ENCODE data around the gene THRA.

THRA gene

GRCh38 chr17:40112718-40113109, 49.9 kb downstream of the THRA start:
- H4K20me1 ChIP-seq, result no peaks in the 10 kb centered on the region
- TF ChIP-seq Cebpa-rat (IDR thresholded peaks at IDR 0.05), result no peak
- H3K4me2 ChIP-seq, result peak overlapping the region; percentile 94
- H3K27ac ChIP-seq, result peak overlapping the region; percentile 80
- H3K4me1 ChIP-seq, result peaks cover 65% of the 10 kb centered on the region
- H3K9ac ChIP-seq, result peak overlapping the region; percentile 34
- no peaks in the 10 kb centered on the region for H3K9me3 ChIP-seq
- H3K27me3 ChIP-seq, result no peaks in the 10 kb centered on the region
- H3K36me3 ChIP-seq, result no peaks in the 10 kb centered on the region
- H3K4me3 ChIP-seq, result no peak overlapping the region

- Histone ChIP-seq H3K27me3 (no peaks in the 10 kb centered on the region), H3K9ac (peak overlapping the region; percentile 79), H3K4me3 (peak overlapping the region; percentile 65), H3K4me1 (peaks cover 64% of the 10 kb centered on the region), H3K9me3 (no peaks in the 10 kb centered on the region), H4K20me1 (no peaks in the 10 kb centered on the region), H3K27ac (peak overlapping the region; percentile 87), H3K36me3 (no peaks in the 10 kb centered on the region), H3K4me2 (peak overlapping the region; percentile 94)
- peak; percentile 68 for TF ChIP-seq Cebpa-rat (IDR thresholded peaks at IDR 0.05)
Measured at GRCh38 chr17:40113110-40113906, 50.5 kb downstream of the THRA start.

- Histone ChIP-seq H3K4me3 (peak overlapping the region; percentile 65), H3K9me3 (no peaks in the 10 kb centered on the region), H3K27ac (peak overlapping the region; percentile 87), H3K4me1 (peaks cover 60% of the 10 kb centered on the region), H3K36me3 (no peaks in the 10 kb centered on the region), H3K9ac (peak overlapping the region; percentile 79), H3K27me3 (no peaks in the 10 kb centered on the region), H4K20me1 (no peaks in the 10 kb centered on the region), H3K4me2 (peak overlapping the region; percentile 94)
- no peak for TF ChIP-seq Cebpa-rat (IDR thresholded peaks at IDR 0.05)
Measured at GRCh38 chr17:40113907-40114245, 51.1 kb downstream of the THRA start.

GRCh38 chr17:40115101-40115436, 52.3 kb downstream of the THRA start:
- H3K9ac ChIP-seq, result no peak overlapping the region
- no peaks in the 10 kb centered on the region for H3K9me3 ChIP-seq
- no peak overlapping the region for H3K4me2 ChIP-seq
- no peak overlapping the region for H3K27ac ChIP-seq
- H3K4me1 ChIP-seq, result peaks cover 60% of the 10 kb centered on the region
- TF ChIP-seq Cebpa-rat (IDR thresholded peaks at IDR 0.05), result no peak
- no peaks in the 10 kb centered on the region for H4K20me1 ChIP-seq
- no peak overlapping the region for H3K4me3 ChIP-seq
- no peaks in the 10 kb centered on the region for H3K27me3 ChIP-seq
- H3K36me3 ChIP-seq, result no peaks in the 10 kb centered on the region

- H3K27me3 ChIP-seq, result no peaks in the 10 kb centered on the region
- peaks cover 45% of the 10 kb centered on the region for H3K4me1 ChIP-seq
- TF ChIP-seq Cebpa-rat (IDR thresholded peaks at IDR 0.05), result no peak
- peak within 1 kb of the TSS; percentile 99 for H3K4me2 ChIP-seq
- H3K36me3 ChIP-seq, result peaks cover 14% of the 10 kb centered on the region
- peak within 1 kb of the TSS; percentile 100 for H3K4me3 ChIP-seq
- peak within 1 kb of the TSS; percentile 99 for H3K9ac ChIP-seq
- peaks cover 37% of the 10 kb centered on the region for H4K20me1 ChIP-seq
- no peaks in the 10 kb centered on the region for H3K9me3 ChIP-seq
- H3K27ac ChIP-seq, result peak within 1 kb of the TSS; percentile 99
Measured at GRCh38 chr17:40121181-40122135, 58.7 kb downstream of the THRA start, which contains the start of gene MSL1. Gene MSL1 (plus strand): TSS chr17:40121971. CDS start chr17:40122613, 642 bp downstream.

DNA sequence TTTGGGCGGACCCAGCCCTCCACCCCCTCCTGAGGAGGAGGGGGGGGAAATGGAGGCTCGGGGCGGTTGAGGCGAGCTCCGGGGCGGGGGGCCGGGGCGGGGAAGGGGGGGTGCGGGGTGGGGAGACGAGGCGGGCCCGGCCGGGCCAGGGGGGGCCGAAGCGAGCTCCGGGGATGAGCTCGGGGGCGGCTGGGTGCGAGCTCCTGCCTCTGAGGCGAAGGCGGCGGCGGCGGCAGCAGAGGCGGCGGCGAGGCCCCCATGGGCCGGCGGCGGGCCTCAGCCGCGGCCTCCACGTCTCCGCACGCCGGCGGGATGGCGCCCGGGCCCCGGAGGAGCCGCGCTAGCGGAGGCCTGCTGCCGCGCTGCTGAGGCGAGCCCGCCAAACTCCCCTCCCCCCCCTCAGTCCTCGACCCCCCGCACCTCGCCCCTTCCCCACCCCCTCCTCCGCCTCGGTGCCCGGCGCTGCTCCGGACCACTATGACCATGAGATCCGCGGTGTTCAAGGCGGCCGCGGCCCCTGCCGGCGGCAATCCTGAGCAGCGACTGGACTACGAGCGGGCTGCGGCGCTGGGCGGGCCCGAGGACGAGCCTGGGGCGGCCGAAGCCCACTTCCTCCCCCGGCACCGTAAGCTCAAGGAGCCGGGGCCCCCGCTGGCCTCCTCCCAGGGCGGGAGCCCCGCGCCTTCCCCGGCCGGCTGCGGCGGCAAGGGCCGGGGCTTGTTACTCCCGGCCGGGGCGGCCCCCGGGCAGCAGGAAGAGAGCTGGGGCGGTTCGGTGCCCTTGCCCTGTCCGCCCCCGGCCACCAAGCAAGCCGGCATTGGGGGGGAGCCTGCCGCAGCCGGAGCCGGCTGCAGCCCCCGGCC, 59.6 kb downstream of the THRA start:
- no peaks in the 10 kb centered on the region for H3K9me3 ChIP-seq
- no peak for TF ChIP-seq Cebpa-rat (IDR thresholded peaks at IDR 0.05)
- peaks cover 23% of the 10 kb centered on the region for H3K36me3 ChIP-seq
- H3K9ac ChIP-seq, result peak overlapping the region; percentile 99
- peak overlapping the region; percentile 99 for H3K27ac ChIP-seq
- H3K27me3 ChIP-seq, result no peaks in the 10 kb centered on the region
- H4K20me1 ChIP-seq, result peaks cover 46% of the 10 kb centered on the region
- peak overlapping the region; percentile 83 for H3K4me2 ChIP-seq
- H3K4me3 ChIP-seq, result peak overlapping the region; percentile 100
- peaks cover 45% of the 10 kb centered on the region for H3K4me1 ChIP-seq

DNA sequence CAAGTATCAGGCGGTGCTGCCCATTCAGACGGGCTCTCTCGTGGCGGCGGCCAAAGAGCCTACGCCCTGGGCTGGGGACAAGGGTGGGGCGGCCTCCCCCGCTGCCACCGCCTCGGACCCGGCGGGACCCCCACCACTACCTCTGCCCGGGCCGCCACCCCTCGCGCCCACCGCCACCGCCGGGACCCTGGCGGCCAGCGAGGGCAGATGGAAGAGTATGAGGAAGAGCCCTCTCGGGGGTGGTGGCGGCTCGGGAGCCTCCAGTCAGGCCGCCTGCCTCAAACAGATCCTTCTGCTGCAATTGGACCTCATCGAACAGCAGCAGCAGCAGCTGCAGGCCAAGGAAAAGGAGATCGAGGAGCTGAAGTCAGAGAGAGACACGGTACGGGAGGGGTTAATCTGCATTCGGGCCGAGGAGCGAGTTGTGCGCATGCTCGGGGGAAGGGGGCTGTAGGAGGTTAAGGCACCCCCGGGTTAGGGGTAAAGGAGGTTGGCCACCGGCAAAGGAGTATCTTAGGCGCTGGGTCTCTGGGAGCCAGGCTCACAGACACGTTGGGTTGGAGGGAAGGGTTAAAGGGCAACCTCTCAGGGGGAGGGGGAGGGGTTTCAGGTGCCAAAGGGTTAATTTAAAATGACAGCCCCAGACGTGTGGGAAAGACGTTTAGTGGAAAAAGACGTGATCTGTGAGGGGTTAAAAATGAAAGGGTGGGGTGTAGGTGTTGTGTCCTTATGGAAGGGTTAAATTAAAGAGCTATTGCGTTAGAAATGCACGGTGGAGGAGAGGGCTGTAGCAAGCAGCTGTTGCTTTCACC, 60.4 kb downstream of the THRA start:
- peaks cover 31% of the 10 kb centered on the region for H3K36me3 ChIP-seq
- peak overlapping the region; percentile 100 for H3K4me3 ChIP-seq
- no peaks in the 10 kb centered on the region for H3K9me3 ChIP-seq
- H3K27ac ChIP-seq, result peak overlapping the region; percentile 99
- peak overlapping the region; percentile 99 for H3K9ac ChIP-seq
- TF ChIP-seq Cebpa-rat (IDR thresholded peaks at IDR 0.05), result no peak
- H3K4me2 ChIP-seq, result peak overlapping the region; percentile 83
- H4K20me1 ChIP-seq, result peaks cover 47% of the 10 kb centered on the region
- no peaks in the 10 kb centered on the region for H3K27me3 ChIP-seq
- peaks cover 41% of the 10 kb centered on the region for H3K4me1 ChIP-seq

GRCh38 chr17:40123811-40124114, 61.0 kb downstream of the THRA start:
- Histone ChIP-seq H3K4me1 (peaks cover 39% of the 10 kb centered on the region), H3K9ac (peak overlapping the region; percentile 99), H3K4me2 (peak overlapping the region; percentile 83), H3K36me3 (peaks cover 37% of the 10 kb centered on the region), H3K27me3 (no peaks in the 10 kb centered on the region), H3K9me3 (no peaks in the 10 kb centered on the region), H3K4me3 (peak overlapping the region; percentile 100), H3K27ac (peak overlapping the region; percentile 99; the same call in 1 of the 2 replicates), H4K20me1 (peaks cover 47% of the 10 kb centered on the region)
- TF ChIP-seq Cebpa-rat (IDR thresholded peaks at IDR 0.05), result no peak

Measured in BLaER1 (cell line).